ENCODE results near the gene RPS6KB2. TPM values are rescaled to one million over a fixed set of nuclear protein-coding genes. Genes with fewer than 3 reads are reported as not detected.

RPS6KB2 gene
- total RNA-seq, 1 experiment from 2014 or later = 54.1 TPM

DNA sequence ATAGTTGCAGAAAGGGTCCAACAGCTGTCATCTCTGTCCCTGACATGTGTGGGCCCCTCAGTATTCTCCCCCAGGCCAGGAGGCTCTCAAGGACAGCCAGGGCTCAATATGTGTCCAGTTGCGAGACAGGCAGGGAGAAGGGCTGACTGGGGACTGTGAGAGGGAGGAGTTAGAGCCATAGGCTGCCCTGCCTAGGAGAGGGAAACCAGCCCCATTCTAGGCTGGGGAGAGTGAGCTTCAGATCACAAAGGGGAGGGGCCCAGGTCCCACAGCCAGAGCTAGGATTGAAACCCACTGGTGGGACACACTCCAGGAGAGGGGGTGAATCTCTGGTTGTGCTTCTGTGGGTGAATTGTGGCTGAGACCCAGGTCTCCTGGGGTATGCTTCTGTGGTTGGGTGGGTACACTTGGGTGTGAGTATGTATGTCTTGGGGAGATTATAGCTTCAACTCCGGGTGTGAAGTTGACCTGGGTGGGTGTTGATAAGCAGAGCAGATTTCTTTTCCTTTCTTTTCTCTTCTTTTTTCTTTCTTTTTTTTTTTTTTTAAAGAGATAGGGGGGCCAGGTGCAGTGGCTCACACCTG lies 14.9 kb upstream of the RPS6KB2 start (continued):
- TF ChIP-seq, protein P1, sequence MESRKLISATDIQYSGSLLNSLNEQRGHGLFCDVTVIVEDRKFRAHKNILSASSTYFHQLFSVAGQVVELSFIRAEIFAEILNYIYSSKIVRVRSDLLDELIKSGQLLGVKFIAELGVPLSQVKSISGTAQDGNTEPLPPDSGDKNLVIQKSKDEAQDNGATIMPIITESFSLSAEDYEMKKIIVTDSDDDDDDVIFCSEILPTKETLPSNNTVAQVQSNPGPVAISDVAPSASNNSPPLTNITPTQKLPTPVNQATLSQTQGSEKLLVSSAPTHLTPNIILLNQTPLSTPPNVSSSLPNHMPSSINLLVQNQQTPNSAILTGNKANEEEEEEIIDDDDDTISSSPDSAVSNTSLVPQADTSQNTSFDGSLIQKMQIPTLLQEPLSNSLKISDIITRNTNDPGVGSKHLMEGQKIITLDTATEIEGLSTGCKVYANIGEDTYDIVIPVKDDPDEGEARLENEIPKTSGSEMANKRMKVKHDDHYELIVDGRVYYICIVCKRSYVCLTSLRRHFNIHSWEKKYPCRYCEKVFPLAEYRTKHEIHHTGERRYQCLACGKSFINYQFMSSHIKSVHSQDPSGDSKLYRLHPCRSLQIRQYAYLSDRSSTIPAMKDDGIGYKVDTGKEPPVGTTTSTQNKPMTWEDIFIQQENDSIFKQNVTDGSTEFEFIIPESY (IDR thresholded peaks at IDR 0.05; ENCODE audit: extremely low read depth, insufficient replicate concordance, low read length) = no peak
- TF ChIP-seq YY1 (IDR thresholded peaks at IDR 0.05; ENCODE audit: extremely low read depth, insufficient replicate concordance, low read depth, low read length) (no peak), EZH2phosphoT487 (IDR thresholded peaks at IDR 0.05; ENCODE audit: borderline replicate concordance) (no peak), POLR2A (IDR thresholded peaks at IDR 0.05; ENCODE audit: borderline replicate concordance, extremely low read depth, insufficient read depth, insufficient read length) (no peak), ZFX (IDR thresholded peaks at IDR 0.05) (no peak), EZH2 (IDR thresholded peaks at IDR 0.05) (no peak), CBX3 (IDR thresholded peaks at IDR 0.05; ENCODE audit: low read depth) (no peak), SRF (IDR thresholded peaks at IDR 0.05; ENCODE audit: low read depth) (no peak), TCF7L2 (IDR thresholded peaks at IDR 0.05; ENCODE audit: borderline replicate concordance, extremely low read depth, insufficient read depth, insufficient read length) (no peak)
- TF ChIP-seq, protein P2, sequence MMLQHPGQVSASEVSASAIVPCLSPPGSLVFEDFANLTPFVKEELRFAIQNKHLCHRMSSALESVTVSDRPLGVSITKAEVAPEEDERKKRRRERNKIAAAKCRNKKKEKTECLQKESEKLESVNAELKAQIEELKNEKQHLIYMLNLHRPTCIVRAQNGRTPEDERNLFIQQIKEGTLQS (IDR thresholded peaks at IDR 0.05) = no peak

- no peaks in the 10 kb centered on the region for H3K36me3 ChIP-seq (ENCODE audit: control insufficient read depth in 1 of 2, insufficient read depth in 2 of 2, low read length in 2 of 2)
- peak; percentile 28 for ATAC-seq
- H2AFZ ChIP-seq (ENCODE audit: low read depth, low read length, poor library complexity, severe bottlenecking) = no peak within 1 kb of the TSS
- DNase-seq (ENCODE audit: low read depth, low spot score) = no peak
- ChIA-PET RAD21 (ENCODE audit: low non-redundant PET in 1 of 2, low total read pairs in 2 of 2, uncharacterized antibody in 2 of 2, unreplicated experiment in 2 of 2) (interaction anchor here in 1 of 2 experiments (0.7 kb wide), 1 partner anchor 131 kb away, joined by 9 read pairs; no protein-coding TSS in a partner anchor), POLR2A (no interaction called here), CTCF (no interaction called here)
- peak within 1 kb of the TSS; percentile 18; the same call in 1 of the 2 replicates for H3K27ac ChIP-seq (ENCODE audit: low read depth, low read length)
- intact Hi-C loops (cut with micrococcal nuclease) = no loop called here
- peaks cover 19 to 39% of the 10 kb centered on the region in 2 experiments; a peak in 3 of 4 replicates for H3K4me1 ChIP-seq (ENCODE audit: control insufficient read depth in 1 of 2, insufficient read depth in 2 of 2, low read length in 2 of 2)
- no peaks in the 10 kb centered on the region for H3K27me3 ChIP-seq (ENCODE audit: insufficient read depth, low read length)
- no peaks in the 10 kb centered on the region for H3K9me2 ChIP-seq (ENCODE audit: insufficient read depth)
- H3K79me2 ChIP-seq (ENCODE audit: insufficient read depth, low read length) = no peaks in the 10 kb centered on the region
- H4K20me1 ChIP-seq (ENCODE audit: insufficient read depth) = no peaks in the 10 kb centered on the region
- H3K9ac ChIP-seq (ENCODE audit: low read length) = peak within 1 kb of the TSS; percentile 52
- BruUV-seq (replicated peaks) = no TSS peak
- H3K4me2 ChIP-seq (ENCODE audit: low read length) = peak within 1 kb of the TSS; percentile 81
- H3K9me3 ChIP-seq (ENCODE audit: control insufficient read depth in 1 of 2, insufficient read depth in 1 of 2, low read depth in 1 of 2, low read length in 2 of 2) = no peaks in the 10 kb centered on the region
- H3K4me3 ChIP-seq (replicated peaks in 1 of 2; ENCODE audit: low read depth in 1 of 2, low read length in 2 of 2) = peak within 1 kb of the TSS; percentile 40 to 56
- TF ChIP-seq POLR2A (IDR thresholded peaks at IDR 0.05; ENCODE audit: borderline replicate concordance, extremely low read depth, insufficient read depth, insufficient read length) (no peak), EZH2 (IDR thresholded peaks at IDR 0.05) (no peak), ZFX (IDR thresholded peaks at IDR 0.05) (no peak), EGR1 (IDR thresholded peaks at IDR 0.05; ENCODE audit: low read depth) (no peak), CEBPB (IDR thresholded peaks at IDR 0.05; ENCODE audit: low read depth) (no peak), FOSL1 (IDR thresholded peaks at IDR 0.05; ENCODE audit: low read depth) (no peak), POLR2AphosphoS5 (IDR thresholded peaks at IDR 0.05; ENCODE audit: low read depth, low read length) (no peak), SP1 (IDR thresholded peaks at IDR 0.05; ENCODE audit: low read depth) (no peak), RAD21 (IDR thresholded peaks at IDR 0.05; ENCODE audit: low read depth) (no peak), SIN3A (IDR thresholded peaks at IDR 0.05; ENCODE audit: low read depth) (no peak), YY1 (IDR thresholded peaks at IDR 0.05; ENCODE audit: extremely low read depth, insufficient replicate concordance, low read depth, low read length) (no peak), TCF7L2 (IDR thresholded peaks at IDR 0.05; ENCODE audit: borderline replicate concordance, extremely low read depth, insufficient read depth, insufficient read length) (no peak), JUND (IDR thresholded peaks at IDR 0.05) (no peak), ELF1 (IDR thresholded peaks at IDR 0.05; ENCODE audit: borderline replicate concordance, low read depth) (no peak)
- TF ChIP-seq, protein P1 (IDR thresholded peaks at IDR 0.05; ENCODE audit: extremely low read depth, insufficient replicate concordance, low read length) = no peak
- TF ChIP-seq, protein P3, sequence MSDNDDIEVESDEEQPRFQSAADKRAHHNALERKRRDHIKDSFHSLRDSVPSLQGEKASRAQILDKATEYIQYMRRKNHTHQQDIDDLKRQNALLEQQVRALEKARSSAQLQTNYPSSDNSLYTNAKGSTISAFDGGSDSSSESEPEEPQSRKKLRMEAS (IDR thresholded peaks at IDR 0.05) = no peak
Measured at GRCh38 chr11:67415501-67416304, 12.6 kb upstream of the RPS6KB2 start, which contains the start of gene CARNS1. Gene CARNS1 (plus strand): TSS chr11:67415678. CDS start chr11:67416200, 522 bp downstream.
